Mesendoderm (in vitro differentiated cells): ENCODE measurements around the gene PDGFB.

ENCODE experiments used
- DNase-seq: peaks from one replicate; pipeline ENCODE4 v3.0.0; 2013
- H2AK5ac ChIP-seq: 2 replicates; pipeline ENCODE4 v1.6.1; 2013; ENCODE audit warnings: low read length, inconsistent platforms
- H2BK120ac ChIP-seq: 2 replicates; pipeline ENCODE4 v1.6.1; 2013; ENCODE audit warnings: low read depth, mild to moderate bottlenecking, low read length, moderate library complexity, mixed read lengths
- H2BK15ac ChIP-seq: replicated peaks from 2 replicates; pipeline ENCODE4 v1.6.1; 2013; ENCODE audit warnings: low read depth, mild to moderate bottlenecking, moderate library complexity
- H2BK5ac ChIP-seq: 2 replicates; pipeline ENCODE4 v1.6.1; 2013; ENCODE audit warnings: low read length, inconsistent platforms
- H3K18ac ChIP-seq: 2 replicates; pipeline ENCODE4 v1.6.1; 2013; ENCODE audit warnings: mild to moderate bottlenecking, low read length, mixed read lengths
- H3K23ac ChIP-seq: one replicate; pipeline ENCODE4 v1.6.1; 2013; ENCODE audit warnings: low read length
- H3K27ac ChIP-seq: 2 replicates; pipeline ENCODE4 v1.5.1; 2013; ENCODE audit warnings: low read depth, mild to moderate bottlenecking, inconsistent platforms, low read length, moderate library complexity
- H3K27me3 ChIP-seq: 2 replicates; pipeline ENCODE4 v1.6.1; 2013; ENCODE audit warnings: low read length, control low read depth, mild to moderate bottlenecking, inconsistent platforms; ENCODE audit not compliant: insufficient read depth, poor library complexity
- H3K36me3 ChIP-seq: 2 replicates; pipeline ENCODE4 v1.6.1; 2013; ENCODE audit warnings: low read length, inconsistent platforms; ENCODE audit not compliant: control insufficient read depth, insufficient read depth
- H3K4ac ChIP-seq: one replicate; pipeline ENCODE4 v1.6.1; 2013; ENCODE audit warnings: low read depth, mild to moderate bottlenecking, low read length, moderate library complexity
- H3K4me1 ChIP-seq: 2 replicates; pipeline ENCODE4 v1.6.1; 2013; ENCODE audit warnings: low read depth, low read length, inconsistent platforms; ENCODE audit not compliant: control insufficient read depth
- H3K4me2 ChIP-seq: 2 replicates; pipeline ENCODE4 v1.6.1; 2013; ENCODE audit warnings: low read length
- H3K4me3 ChIP-seq: 2 replicates; pipeline ENCODE4 v1.5.1; 2013; ENCODE audit warnings: mild to moderate bottlenecking, low read length
- H3K56ac ChIP-seq: one replicate; pipeline ENCODE4 v1.6.1; 2013; ENCODE audit warnings: low read length
- H3K79me1 ChIP-seq: 2 replicates; pipeline ENCODE4 v1.6.1; 2013; ENCODE audit warnings: low read length, inconsistent platforms
- H3K79me2 ChIP-seq: 2 replicates; pipeline ENCODE4 v1.6.1; 2013; ENCODE audit warnings: mild to moderate bottlenecking, low read length; ENCODE audit not compliant: control insufficient read depth, insufficient read depth
- H3K9ac ChIP-seq: 2 replicates; pipeline ENCODE4 v1.6.1; 2013; ENCODE audit warnings: low read length, inconsistent platforms
- H4K5ac ChIP-seq: one replicate; pipeline ENCODE4 v1.6.1; 2013; ENCODE audit warnings: low read length
- H4K8ac ChIP-seq: one replicate; pipeline ENCODE4 v1.6.1; 2013; ENCODE audit warnings: low read depth, mild to moderate bottlenecking, control low read depth, low read length, moderate library complexity
- WGBS: extraction: QIAGEN DNeasy Blood & Tissue Kit; methylation state at CpG from one replicate; pipeline ENCODE4 v1.1.7; 2013; ENCODE audit warnings: low lambda C conversion rate, missing lambda C conversion rate; ENCODE audit not compliant: insufficient coverage; ENCODE audit errors: extremely low coverage; 5-methylcytosine and 5-hydroxymethylcytosine counted together

PDGFB gene

GRCh38 chr22:39263626-39264348 is 19.0 kb upstream of the PDGFB start:
- no peak overlapping the region for H3K4ac ChIP-seq
- no peak overlapping the region for H3K4me3 ChIP-seq
- no peak overlapping the region for H3K18ac ChIP-seq
- WGBS: no CpG with 5 or more reads among the region's 10 CpGs
- H3K4me2 ChIP-seq: no peak overlapping the region
- H2AK5ac ChIP-seq: no peak overlapping the region
- H3K4me1 ChIP-seq: no peaks in the 10 kb centered on the region
- no peak overlapping the region for H2BK120ac ChIP-seq
- no peak overlapping the region for H2BK15ac ChIP-seq
- H3K79me2 ChIP-seq: no peaks in the 10 kb centered on the region
- H3K27ac ChIP-seq: no peak overlapping the region
- no peak overlapping the region for H4K8ac ChIP-seq
- H3K27me3 ChIP-seq: no peaks in the 10 kb centered on the region
- no peaks in the 10 kb centered on the region for H3K36me3 ChIP-seq
- H3K23ac ChIP-seq: no peak overlapping the region
- no peak overlapping the region for H4K5ac ChIP-seq
- H3K9ac ChIP-seq: no peak overlapping the region
- no peak overlapping the region for H3K56ac ChIP-seq
- H3K79me1 ChIP-seq: no peaks in the 10 kb centered on the region
- no peak overlapping the region for H2BK5ac ChIP-seq
- no peak for DNase-seq

GRCh38 chr22:39259666-39260065 is 14.9 kb upstream of the PDGFB start:
- no peak overlapping the region for H3K9ac ChIP-seq
- no peaks in the 10 kb centered on the region for H3K79me1 ChIP-seq
- H4K5ac ChIP-seq: no peak overlapping the region
- no peak overlapping the region for H3K23ac ChIP-seq
- no peaks in the 10 kb centered on the region for H3K79me2 ChIP-seq
- no peak overlapping the region for H2BK120ac ChIP-seq
- H2BK5ac ChIP-seq: no peak overlapping the region
- no peak overlapping the region for H3K56ac ChIP-seq
- no peak overlapping the region for H3K18ac ChIP-seq
- no peak overlapping the region for H3K4ac ChIP-seq
- no peak overlapping the region for H3K4me2 ChIP-seq
- no peaks in the 10 kb centered on the region for H3K36me3 ChIP-seq
- no peaks in the 10 kb centered on the region for H3K4me1 ChIP-seq
- H4K8ac ChIP-seq: no peak overlapping the region
- H3K27me3 ChIP-seq: no peaks in the 10 kb centered on the region
- no peak overlapping the region for H2BK15ac ChIP-seq
- H3K27ac ChIP-seq: no peak overlapping the region
- no CpG with 5 or more reads among the region's 4 CpGs for WGBS
- H2AK5ac ChIP-seq: no peak overlapping the region
- DNase-seq: no peak
- H3K4me3 ChIP-seq: no peak overlapping the region

DNA sequence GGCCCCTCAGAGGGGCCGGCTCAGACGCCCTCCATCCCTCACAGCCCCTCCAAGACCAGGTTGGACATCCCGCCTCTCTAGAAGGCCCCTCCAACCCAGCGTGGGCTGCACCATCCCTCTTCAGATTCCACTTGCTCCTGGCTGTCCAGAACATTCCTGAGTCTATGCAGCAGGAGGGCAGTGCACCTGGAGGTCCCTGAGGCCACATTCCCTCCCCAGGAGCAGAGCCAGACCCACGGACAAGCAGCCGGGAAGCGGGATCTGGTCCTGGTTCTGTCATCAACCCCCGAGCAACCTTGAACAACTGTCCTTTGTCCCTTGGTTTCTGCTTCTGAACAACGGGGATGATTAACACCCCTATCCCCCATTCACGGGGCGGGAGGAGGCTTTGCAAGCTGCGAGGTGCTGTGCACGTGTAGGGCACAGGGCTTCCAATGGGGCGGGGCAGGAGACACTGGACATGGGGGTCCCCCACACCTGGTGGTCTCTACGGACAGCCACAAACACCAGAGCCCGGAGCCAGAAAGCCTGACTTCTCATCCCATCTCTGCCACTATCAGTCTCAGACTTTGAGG is 13.2 kb upstream of the PDGFB start:
- no peak overlapping the region for H2BK15ac ChIP-seq
- H4K5ac ChIP-seq: no peak overlapping the region
- no peak overlapping the region for H3K9ac ChIP-seq
- H3K27ac ChIP-seq: no peak overlapping the region
- H3K4me2 ChIP-seq: no peak overlapping the region
- no peak overlapping the region for H3K4ac ChIP-seq
- no peaks in the 10 kb centered on the region for H3K4me1 ChIP-seq
- H3K79me2 ChIP-seq: no peaks in the 10 kb centered on the region
- H3K23ac ChIP-seq: no peak overlapping the region
- H3K18ac ChIP-seq: no peak overlapping the region
- no peak overlapping the region for H3K56ac ChIP-seq
- no peaks in the 10 kb centered on the region for H3K79me1 ChIP-seq
- no peak overlapping the region for H4K8ac ChIP-seq
- no peak overlapping the region for H3K4me3 ChIP-seq
- no peak overlapping the region for H2BK120ac ChIP-seq
- no CpG with 5 or more reads among the region's 16 CpGs for WGBS
- H3K27me3 ChIP-seq: no peaks in the 10 kb centered on the region
- no peak for DNase-seq
- no peak overlapping the region for H2AK5ac ChIP-seq
- no peak overlapping the region for H2BK5ac ChIP-seq
- no peaks in the 10 kb centered on the region for H3K36me3 ChIP-seq

- Histone ChIP-seq H3K79me1 (no peaks in the 10 kb centered on the region), H3K18ac (no peak overlapping the region), H3K4me3 (no peak overlapping the region), H3K27ac (no peak overlapping the region), H3K23ac (no peak overlapping the region), H3K36me3 (no peaks in the 10 kb centered on the region), H3K4me2 (no peak overlapping the region), H2AK5ac (no peak overlapping the region), H2BK120ac (no peak overlapping the region), H4K5ac (no peak overlapping the region), H3K79me2 (no peaks in the 10 kb centered on the region), H3K56ac (no peak overlapping the region), H4K8ac (no peak overlapping the region), H3K4me1 (no peaks in the 10 kb centered on the region), H2BK5ac (no peak overlapping the region), H3K27me3 (no peaks in the 10 kb centered on the region), H2BK15ac (no peak overlapping the region), H3K4ac (no peak overlapping the region), H3K9ac (no peak overlapping the region)
- no peak for DNase-seq
- no CpG with 5 or more reads among the region's 2 CpGs for WGBS
Measured at GRCh38 chr22:39256979-39257378, 12.2 kb upstream of the PDGFB start.

GRCh38 chr22:39256186-39256552 is 11.4 kb upstream of the PDGFB start:
- H3K79me2 ChIP-seq: no peaks in the 10 kb centered on the region
- H4K8ac ChIP-seq: no peak overlapping the region
- no peak overlapping the region for H2BK5ac ChIP-seq
- no peak overlapping the region for H4K5ac ChIP-seq
- H3K18ac ChIP-seq: no peak overlapping the region
- DNase-seq: no peak
- WGBS: no CpG with 5 or more reads among the region's 11 CpGs
- no peak overlapping the region for H3K27ac ChIP-seq
- no peak overlapping the region for H3K4me2 ChIP-seq
- H3K9ac ChIP-seq: no peak overlapping the region
- H3K4me3 ChIP-seq: no peak overlapping the region
- no peak overlapping the region for H3K23ac ChIP-seq
- H3K79me1 ChIP-seq: no peaks in the 10 kb centered on the region
- no peak overlapping the region for H2BK15ac ChIP-seq
- H2AK5ac ChIP-seq: no peak overlapping the region
- H3K4me1 ChIP-seq: no peaks in the 10 kb centered on the region
- no peak overlapping the region for H3K56ac ChIP-seq
- no peak overlapping the region for H3K4ac ChIP-seq
- no peaks in the 10 kb centered on the region for H3K27me3 ChIP-seq
- H2BK120ac ChIP-seq: no peak overlapping the region
- no peaks in the 10 kb centered on the region for H3K36me3 ChIP-seq
